B cell (primary cell): ENCODE measurements around the gene TEX9.

Experiments
- CTCF ChIP-seq: fragments of 200-600 bp; IDR thresholded peaks from one replicate; pipeline ENCODE4 v1.8.0; 2022; ENCODE audit warnings: antibody characterized with exemption, mild to moderate bottlenecking
- EZH2 ChIP-seq: IDR thresholded peaks from 2 replicates; pipeline ENCODE4 v1.6.1; 2012; ENCODE audit warnings: borderline replicate concordance, low read depth, mild to moderate bottlenecking, moderate library complexity, low read length; ENCODE audit not compliant: insufficient read depth, poor library complexity, severe bottlenecking

- no peak for TF ChIP-seq CTCF
- no peak for TF ChIP-seq EZH2
Observed at GRCh38 chr15:56367156-56367555, 1.9 kb downstream of the TEX9 start.
